HEK293 (cell line): ENCODE data around the gene TMED7.
A peak's percentile ranks its signal among the peaks of the same experiment; 100 is the strongest.

Source experiments
- BCL11A ChIP-seq: fragments of 450-650 bp; formaldehyde crosslinking; IDR thresholded peaks from 2 replicates; pipeline ENCODE4 v1.5.1; 2016; ENCODE audit warnings: low read depth, missing biosample characterization, missing genetic modification characterization
- HOXA7 ChIP-seq: sonication (generic); formaldehyde crosslinking; IDR thresholded peaks from 2 replicates; pipeline ENCODE4 v1.8.1; 2022; ENCODE audit warnings: missing genetic modification reagents, borderline replicate concordance
- KLF1 ChIP-seq: fragments of 450-650 bp; formaldehyde crosslinking; IDR thresholded peaks from 2 replicates; pipeline ENCODE4 v1.5.1; 2016; ENCODE audit warnings: missing biosample characterization, missing genetic modification characterization
- MYNN ChIP-seq: fragments of 450-650 bp; formaldehyde crosslinking; IDR thresholded peaks from 2 replicates; pipeline ENCODE4 v1.5.1; 2016; ENCODE audit warnings: missing biosample characterization, missing genetic modification characterization, borderline replicate concordance
- REPIN1 ChIP-seq: fragments of 450-650 bp; formaldehyde crosslinking; IDR thresholded peaks from 2 replicates; pipeline ENCODE4 v1.5.1; 2017; ENCODE audit warnings: missing biosample characterization, missing genetic modification characterization, low read depth
- SALL2 ChIP-seq: fragments of 450-650 bp; formaldehyde crosslinking; IDR thresholded peaks from 2 replicates; pipeline ENCODE4 v1.5.0; 2017; ENCODE audit warnings: missing biosample characterization, mild to moderate bottlenecking, missing genetic modification characterization, borderline replicate concordance
- SCRT1 ChIP-seq: fragments of 450-650 bp; formaldehyde crosslinking; IDR thresholded peaks from 2 replicates; pipeline ENCODE4 v1.5.1; 2016; ENCODE audit warnings: missing biosample characterization, missing genetic modification characterization, borderline replicate concordance
- SP3 ChIP-seq: fragments of 450-650 bp; formaldehyde crosslinking; IDR thresholded peaks from 2 replicates; pipeline ENCODE4 v1.5.1; 2016; ENCODE audit warnings: missing biosample characterization, missing genetic modification characterization
- SP7 ChIP-seq: fragments of 450-650 bp; formaldehyde crosslinking; IDR thresholded peaks from 2 replicates; pipeline ENCODE4 v1.5.1; 2016; ENCODE audit warnings: missing biosample characterization, missing genetic modification characterization
- TCF7L2 ChIP-seq: IDR thresholded peaks from 2 replicates; pipeline ENCODE4 v1.6.1; 2011; ENCODE audit warnings: low read depth, mild to moderate bottlenecking, inconsistent platforms, low read length, moderate library complexity, borderline replicate concordance
- YY1 ChIP-seq: fragments of 450-650 bp; formaldehyde crosslinking; IDR thresholded peaks from 2 replicates; pipeline ENCODE4 v1.5.1; 2018; ENCODE audit warnings: missing biosample characterization, missing genetic modification characterization
- ZBTB20 ChIP-seq: fragments of 450-650 bp; formaldehyde crosslinking; IDR thresholded peaks from 2 replicates; pipeline ENCODE4 v1.5.1; 2016; ENCODE audit warnings: missing biosample characterization, missing genetic modification characterization
- ZBTB21 ChIP-seq: fragments of 450-650 bp; formaldehyde crosslinking; IDR thresholded peaks from 2 replicates; pipeline ENCODE4 v1.5.1; 2017; ENCODE audit warnings: missing biosample characterization, missing genetic modification characterization
- ZBTB7A ChIP-seq: fragments of 450-650 bp; formaldehyde crosslinking; IDR thresholded peaks from 2 replicates; pipeline ENCODE4 v1.5.1; 2016; ENCODE audit warnings: low read depth, missing biosample characterization, missing genetic modification characterization
- ZBTB8A ChIP-seq: fragments of 450-650 bp; formaldehyde crosslinking; IDR thresholded peaks from 2 replicates; pipeline ENCODE4 v1.5.1; 2016; ENCODE audit warnings: missing biosample characterization, missing genetic modification characterization
- ZNF174 ChIP-seq: fragments of 450-650 bp; formaldehyde crosslinking; IDR thresholded peaks from 2 replicates; pipeline ENCODE4 v1.5.0; 2017; ENCODE audit warnings: missing biosample characterization, mild to moderate bottlenecking, missing genetic modification characterization
- ZNF2 ChIP-seq: fragments of 450-650 bp; formaldehyde crosslinking; IDR thresholded peaks from 2 replicates; pipeline ENCODE4 v1.5.1; 2016; ENCODE audit warnings: missing biosample characterization, missing genetic modification characterization
- ZNF248 ChIP-seq: fragments of 450-650 bp; formaldehyde crosslinking; IDR thresholded peaks from 2 replicates; pipeline ENCODE4 v1.5.1; 2017; ENCODE audit warnings: missing biosample characterization, missing genetic modification characterization
- ZNF292 ChIP-seq: fragments of 450-650 bp; formaldehyde crosslinking; IDR thresholded peaks from 2 replicates; pipeline ENCODE4 v1.5.1; 2016; ENCODE audit warnings: low read depth, missing biosample characterization, missing genetic modification characterization, borderline replicate concordance
- ZNF302 ChIP-seq: fragments of 450-650 bp; formaldehyde crosslinking; IDR thresholded peaks from 2 replicates; pipeline ENCODE4 v1.5.1; 2016; ENCODE audit warnings: missing biosample characterization, missing genetic modification characterization, low read depth
- ZNF324 ChIP-seq: fragments of 450-650 bp; formaldehyde crosslinking; IDR thresholded peaks from 2 replicates; pipeline ENCODE4 v1.5.1; 2016; ENCODE audit warnings: missing biosample characterization, missing genetic modification characterization
- ZNF391 ChIP-seq: fragments of 450-650 bp; formaldehyde crosslinking; IDR thresholded peaks from 2 replicates; pipeline ENCODE4 v1.5.1; 2016; ENCODE audit warnings: low read depth, missing biosample characterization, missing genetic modification characterization, borderline replicate concordance
- ZNF433 ChIP-seq: fragments of 450-650 bp; formaldehyde crosslinking; IDR thresholded peaks from 2 replicates; pipeline ENCODE4 v1.5.1; 2016; ENCODE audit warnings: missing biosample characterization, missing genetic modification characterization, low read depth
- ZNF449 ChIP-seq: fragments of 450-650 bp; formaldehyde crosslinking; IDR thresholded peaks from 2 replicates; pipeline ENCODE4 v1.5.1; 2017; ENCODE audit warnings: missing biosample characterization, mild to moderate bottlenecking, missing genetic modification characterization, moderate library complexity
- ZNF561 ChIP-seq: fragments of 450-650 bp; IDR thresholded peaks from 2 replicates; pipeline ENCODE4 v1.5.1; 2018; ENCODE audit warnings: missing biosample characterization, missing genetic modification characterization, borderline replicate concordance
- ZNF596 ChIP-seq: fragments of 450-650 bp; IDR thresholded peaks from 2 replicates; pipeline ENCODE4 v1.5.0; 2018; ENCODE audit warnings: missing biosample characterization, mild to moderate bottlenecking, missing genetic modification characterization, moderate library complexity
- ZNF621 ChIP-seq: fragments of 450-650 bp; formaldehyde crosslinking; IDR thresholded peaks from 2 replicates; pipeline ENCODE4 v1.5.1; 2017; ENCODE audit warnings: missing biosample characterization, missing genetic modification characterization
- ZNF701 ChIP-seq: fragments of 450-650 bp; formaldehyde crosslinking; IDR thresholded peaks from 2 replicates; pipeline ENCODE4 v1.5.1; 2016; ENCODE audit warnings: missing biosample characterization, missing genetic modification characterization
- ZNF843 ChIP-seq: fragments of 450-650 bp; formaldehyde crosslinking; IDR thresholded peaks from 2 replicates; pipeline ENCODE4 v1.5.1; 2016; ENCODE audit warnings: missing biosample characterization, missing genetic modification characterization
- ZXDB ChIP-seq: fragments of 450-650 bp; formaldehyde crosslinking; IDR thresholded peaks from 2 replicates; pipeline ENCODE4 v1.5.1; 2016; ENCODE audit warnings: missing biosample characterization, missing genetic modification characterization
- TF ChIP-seq, protein P1 (sequence below): fragments of 450-650 bp; formaldehyde crosslinking; IDR thresholded peaks from 2 replicates; pipeline ENCODE4 v1.5.1; 2016; ENCODE audit warnings: missing biosample characterization, missing genetic modification characterization
- TF ChIP-seq, protein P2 (sequence below): fragments of 450-650 bp; formaldehyde crosslinking; IDR thresholded peaks from 2 replicates; pipeline ENCODE4 v1.5.1; 2016; ENCODE audit warnings: missing biosample characterization, missing genetic modification characterization, borderline replicate concordance
- TF ChIP-seq, protein P3 (sequence below): fragments of 450-650 bp; formaldehyde crosslinking; IDR thresholded peaks from 2 replicates; pipeline ENCODE4 v1.5.1; 2016; ENCODE audit warnings: missing biosample characterization, missing genetic modification characterization, borderline replicate concordance

TMED7 gene

GRCh38 chr5:115601701-115602590 lies 23.9 kb downstream of the TMED7 start, which contains the start of gene TICAM2 (continued):
- no peak for TF ChIP-seq ZNF302
- no peak for TF ChIP-seq KLF1 (tag by site-specific recombination)
- TF ChIP-seq ZNF596 (tag by site-specific recombination), result no peak
- TF ChIP-seq ZNF561, result no peak
- TF ChIP-seq, protein P1, sequence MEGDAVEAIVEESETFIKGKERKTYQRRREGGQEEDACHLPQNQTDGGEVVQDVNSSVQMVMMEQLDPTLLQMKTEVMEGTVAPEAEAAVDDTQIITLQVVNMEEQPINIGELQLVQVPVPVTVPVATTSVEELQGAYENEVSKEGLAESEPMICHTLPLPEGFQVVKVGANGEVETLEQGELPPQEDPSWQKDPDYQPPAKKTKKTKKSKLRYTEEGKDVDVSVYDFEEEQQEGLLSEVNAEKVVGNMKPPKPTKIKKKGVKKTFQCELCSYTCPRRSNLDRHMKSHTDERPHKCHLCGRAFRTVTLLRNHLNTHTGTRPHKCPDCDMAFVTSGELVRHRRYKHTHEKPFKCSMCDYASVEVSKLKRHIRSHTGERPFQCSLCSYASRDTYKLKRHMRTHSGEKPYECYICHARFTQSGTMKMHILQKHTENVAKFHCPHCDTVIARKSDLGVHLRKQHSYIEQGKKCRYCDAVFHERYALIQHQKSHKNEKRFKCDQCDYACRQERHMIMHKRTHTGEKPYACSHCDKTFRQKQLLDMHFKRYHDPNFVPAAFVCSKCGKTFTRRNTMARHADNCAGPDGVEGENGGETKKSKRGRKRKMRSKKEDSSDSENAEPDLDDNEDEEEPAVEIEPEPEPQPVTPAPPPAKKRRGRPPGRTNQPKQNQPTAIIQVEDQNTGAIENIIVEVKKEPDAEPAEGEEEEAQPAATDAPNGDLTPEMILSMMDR, result peak; percentile 38; the same call in 1 of the 2 replicates
- TF ChIP-seq ZNF248 (tag by site-specific recombination), result no peak
- TF ChIP-seq ZBTB7A (tag by site-specific recombination), result no peak
- no peak for TF ChIP-seq SP3
- no peak for TF ChIP-seq ZNF174 (tag by site-specific recombination)
- no peak for TF ChIP-seq ZNF843
- TF ChIP-seq ZNF449 (tag by site-specific recombination), result no peak
- TF ChIP-seq ZBTB8A (tag by site-specific recombination), result peak; percentile 62
- TF ChIP-seq, protein P2, sequence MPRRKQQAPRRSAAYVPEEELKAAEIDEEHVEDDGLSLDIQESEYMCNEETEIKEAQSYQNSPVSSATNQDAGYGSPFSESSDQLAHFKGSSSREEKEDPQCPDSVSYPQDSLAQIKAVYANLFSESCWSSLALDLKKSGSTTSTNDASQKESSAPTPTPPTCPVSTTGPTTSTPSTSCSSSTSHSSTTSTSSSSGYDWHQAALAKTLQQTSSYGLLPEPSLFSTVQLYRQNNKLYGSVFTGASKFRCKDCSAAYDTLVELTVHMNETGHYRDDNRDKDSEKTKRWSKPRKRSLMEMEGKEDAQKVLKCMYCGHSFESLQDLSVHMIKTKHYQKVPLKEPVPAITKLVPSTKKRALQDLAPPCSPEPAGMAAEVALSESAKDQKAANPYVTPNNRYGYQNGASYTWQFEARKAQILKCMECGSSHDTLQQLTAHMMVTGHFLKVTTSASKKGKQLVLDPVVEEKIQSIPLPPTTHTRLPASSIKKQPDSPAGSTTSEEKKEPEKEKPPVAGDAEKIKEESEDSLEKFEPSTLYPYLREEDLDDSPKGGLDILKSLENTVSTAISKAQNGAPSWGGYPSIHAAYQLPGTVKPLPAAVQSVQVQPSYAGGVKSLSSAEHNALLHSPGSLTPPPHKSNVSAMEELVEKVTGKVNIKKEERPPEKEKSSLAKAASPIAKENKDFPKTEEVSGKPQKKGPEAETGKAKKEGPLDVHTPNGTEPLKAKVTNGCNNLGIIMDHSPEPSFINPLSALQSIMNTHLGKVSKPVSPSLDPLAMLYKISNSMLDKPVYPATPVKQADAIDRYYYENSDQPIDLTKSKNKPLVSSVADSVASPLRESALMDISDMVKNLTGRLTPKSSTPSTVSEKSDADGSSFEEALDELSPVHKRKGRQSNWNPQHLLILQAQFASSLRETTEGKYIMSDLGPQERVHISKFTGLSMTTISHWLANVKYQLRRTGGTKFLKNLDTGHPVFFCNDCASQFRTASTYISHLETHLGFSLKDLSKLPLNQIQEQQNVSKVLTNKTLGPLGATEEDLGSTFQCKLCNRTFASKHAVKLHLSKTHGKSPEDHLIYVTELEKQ, result no peak
- TF ChIP-seq ZNF701 (tag by site-specific recombination), result no peak
- TF ChIP-seq YY1 (tag by site-specific recombination), result no peak
- TF ChIP-seq ZXDB (tag by site-specific recombination), result no peak
- TF ChIP-seq ZNF324 (tag by site-specific recombination), result no peak
- TF ChIP-seq SALL2 (tag by site-specific recombination), result no peak
- no peak for TF ChIP-seq TCF7L2
- TF ChIP-seq ZNF2 (tag by site-specific recombination), result no peak
- TF ChIP-seq REPIN1 (tag by site-specific recombination), result no peak
- no peak for TF ChIP-seq SCRT1
- no peak for TF ChIP-seq SP7 (tag by site-specific recombination)
- TF ChIP-seq MYNN (tag by site-specific recombination), result no peak
- no peak for TF ChIP-seq ZNF433 (tag by site-specific recombination)
- TF ChIP-seq ZNF292, result no peak
- TF ChIP-seq ZNF391, result no peak
- no peak for TF ChIP-seq BCL11A (tag by site-specific recombination)
- TF ChIP-seq ZNF621 (tag by site-specific recombination), result no peak
- TF ChIP-seq ZBTB20 (tag by site-specific recombination), result peak; percentile 42; the same call in 1 of the 2 replicates
- TF ChIP-seq ZBTB21, result no peak
- no peak for TF ChIP-seq HOXA7
- TF ChIP-seq, protein P3, sequence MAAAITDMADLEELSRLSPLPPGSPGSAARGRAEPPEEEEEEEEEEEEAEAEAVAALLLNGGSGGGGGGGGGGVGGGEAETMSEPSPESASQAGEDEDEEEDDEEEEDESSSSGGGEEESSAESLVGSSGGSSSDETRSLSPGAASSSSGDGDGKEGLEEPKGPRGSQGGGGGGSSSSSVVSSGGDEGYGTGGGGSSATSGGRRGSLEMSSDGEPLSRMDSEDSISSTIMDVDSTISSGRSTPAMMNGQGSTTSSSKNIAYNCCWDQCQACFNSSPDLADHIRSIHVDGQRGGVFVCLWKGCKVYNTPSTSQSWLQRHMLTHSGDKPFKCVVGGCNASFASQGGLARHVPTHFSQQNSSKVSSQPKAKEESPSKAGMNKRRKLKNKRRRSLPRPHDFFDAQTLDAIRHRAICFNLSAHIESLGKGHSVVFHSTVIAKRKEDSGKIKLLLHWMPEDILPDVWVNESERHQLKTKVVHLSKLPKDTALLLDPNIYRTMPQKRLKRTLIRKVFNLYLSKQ, result no peak
